Hepatocyte (in vitro differentiated cells): ENCODE measurements around the gene TRAPPC12.

Experiments used
- CTCF ChIP-seq: fragments of 200-600 bp; sonication (generic); IDR thresholded peaks from 2 replicates; pipeline ENCODE4 v1.5.1; 2016; ENCODE audit warnings: antibody characterized with exemption, mild to moderate bottlenecking; ENCODE audit not compliant: poor library complexity
- EZH2 ChIP-seq: fragments of 200-600 bp; sonication (generic); IDR thresholded peaks from 2 replicates; pipeline ENCODE4 v1.6.1; 2016; ENCODE audit warnings: antibody characterized with exemption, mild to moderate bottlenecking, borderline replicate concordance
- EZH2phosphoT487 ChIP-seq: fragments of 200-600 bp; sonication (generic); IDR thresholded peaks from one replicate; pipeline ENCODE4 v1.6.1; 2018; ENCODE audit warnings: antibody characterized with exemption, mild to moderate bottlenecking, low read depth, moderate library complexity; ENCODE audit not compliant: unreplicated experiment, severe bottlenecking

GRCh38 chr2:3420769-3421397 is 41.4 kb downstream of the TRAPPC12 start:
- no peak for TF ChIP-seq CTCF
- TF ChIP-seq EZH2: no peak
- no peak for TF ChIP-seq EZH2phosphoT487
